Kidney epithelial cell (primary cell): ENCODE measurements around the gene HERC4. TPM values are rescaled to one million over a fixed set of nuclear protein-coding genes. Genes with fewer than 3 reads are reported as not detected.
"Not testable (repeated sequence)": the region's sequence is repeated elsewhere in the genome, so short reads cannot be mapped to it uniquely, and the experiment has no call there.

Experiments used
- DNase-seq: peaks from one replicate; pipeline ENCODE4 v3.0.0-alpha.2; 2010; ENCODE audit warnings: low read depth
- H3K27me3 ChIP-seq: 2 replicates; pipeline ENCODE4 v1.6.0; 2011; ENCODE audit warnings: low read length; ENCODE audit not compliant: control insufficient read depth, insufficient read depth
- H3K36me3 ChIP-seq: 2 replicates; pipeline ENCODE4 v1.5.1; 2011; ENCODE audit warnings: low read length; ENCODE audit not compliant: control insufficient read depth, insufficient read depth
- H3K4me3 ChIP-seq: 2 replicates; pipeline ENCODE4 v1.5.1; 2011; ENCODE audit warnings: low read depth, mild to moderate bottlenecking, control low read depth, low read length
- total RNA-seq: library from RNA; depleted of rRNA; stranded (reverse); fragments of >200 nt; gene quantifications from 2 replicates; pipeline ENCODE4 v1.2.3, GENCODE V29; 2015
- TF ChIP-seq, protein P1 (sequence below): IDR thresholded peaks from 2 replicates; pipeline ENCODE4 v1.5.1; 2011; ENCODE audit warnings: mild to moderate bottlenecking, moderate library complexity, low read length, control low read depth, inconsistent platforms; ENCODE audit not compliant: insufficient read depth, poor library complexity, severe bottlenecking

The HERC4 gene
- total RNA-seq, 1 donor from 2014 or later = 28.5 TPM

DNA sequence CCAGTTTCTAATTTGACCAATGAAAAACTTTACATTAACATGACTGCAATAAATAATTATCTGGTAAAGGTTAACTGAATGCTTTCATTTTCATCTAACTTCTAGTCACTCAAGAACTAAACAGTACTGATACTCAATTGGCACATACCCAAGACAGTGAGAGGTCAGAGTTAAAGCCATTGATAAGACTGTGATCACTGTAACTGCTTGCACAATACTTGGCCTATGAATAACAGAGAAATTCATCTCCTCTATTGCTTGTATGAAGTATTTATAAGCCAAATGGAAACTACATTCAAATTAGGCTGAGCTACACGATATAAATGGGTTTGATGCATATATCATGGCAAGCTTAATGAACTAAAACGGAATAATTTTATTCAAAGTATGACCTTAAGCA, 43.0 kb downstream of the HERC4 start:
- no peaks in the 10 kb centered on the region for H3K27me3 ChIP-seq
- no peaks in the 10 kb centered on the region for H3K36me3 ChIP-seq
- no peak for DNase-seq
- TF ChIP-seq, protein P1, sequence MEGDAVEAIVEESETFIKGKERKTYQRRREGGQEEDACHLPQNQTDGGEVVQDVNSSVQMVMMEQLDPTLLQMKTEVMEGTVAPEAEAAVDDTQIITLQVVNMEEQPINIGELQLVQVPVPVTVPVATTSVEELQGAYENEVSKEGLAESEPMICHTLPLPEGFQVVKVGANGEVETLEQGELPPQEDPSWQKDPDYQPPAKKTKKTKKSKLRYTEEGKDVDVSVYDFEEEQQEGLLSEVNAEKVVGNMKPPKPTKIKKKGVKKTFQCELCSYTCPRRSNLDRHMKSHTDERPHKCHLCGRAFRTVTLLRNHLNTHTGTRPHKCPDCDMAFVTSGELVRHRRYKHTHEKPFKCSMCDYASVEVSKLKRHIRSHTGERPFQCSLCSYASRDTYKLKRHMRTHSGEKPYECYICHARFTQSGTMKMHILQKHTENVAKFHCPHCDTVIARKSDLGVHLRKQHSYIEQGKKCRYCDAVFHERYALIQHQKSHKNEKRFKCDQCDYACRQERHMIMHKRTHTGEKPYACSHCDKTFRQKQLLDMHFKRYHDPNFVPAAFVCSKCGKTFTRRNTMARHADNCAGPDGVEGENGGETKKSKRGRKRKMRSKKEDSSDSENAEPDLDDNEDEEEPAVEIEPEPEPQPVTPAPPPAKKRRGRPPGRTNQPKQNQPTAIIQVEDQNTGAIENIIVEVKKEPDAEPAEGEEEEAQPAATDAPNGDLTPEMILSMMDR = no peak
- H3K4me3 ChIP-seq = no peak overlapping the region

DNA sequence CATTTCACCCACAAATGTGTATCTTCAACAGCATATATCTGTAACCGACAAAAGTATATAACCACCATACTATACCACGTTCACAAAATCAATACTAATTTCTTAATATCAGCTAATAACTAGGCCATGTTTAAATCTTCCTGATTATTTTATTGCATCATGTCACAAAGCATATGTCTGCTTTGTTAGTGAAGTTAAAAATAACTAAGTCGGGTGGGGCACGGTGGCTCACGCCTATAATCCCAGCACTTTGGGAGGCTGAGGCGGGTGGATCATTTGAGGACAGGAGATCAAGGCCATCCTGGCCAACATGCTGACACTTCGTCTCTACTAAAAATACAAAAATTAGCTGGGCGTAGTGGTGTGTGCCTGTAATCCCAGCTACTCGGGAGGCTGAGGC, 47.7 kb downstream of the HERC4 start:
- H3K27me3 ChIP-seq = no peaks in the 10 kb centered on the region
- DNase-seq = no peak
- H3K4me3 ChIP-seq = no peak overlapping the region
- no peaks in the 10 kb centered on the region for H3K36me3 ChIP-seq
- TF ChIP-seq, protein P1 = no peak

DNA sequence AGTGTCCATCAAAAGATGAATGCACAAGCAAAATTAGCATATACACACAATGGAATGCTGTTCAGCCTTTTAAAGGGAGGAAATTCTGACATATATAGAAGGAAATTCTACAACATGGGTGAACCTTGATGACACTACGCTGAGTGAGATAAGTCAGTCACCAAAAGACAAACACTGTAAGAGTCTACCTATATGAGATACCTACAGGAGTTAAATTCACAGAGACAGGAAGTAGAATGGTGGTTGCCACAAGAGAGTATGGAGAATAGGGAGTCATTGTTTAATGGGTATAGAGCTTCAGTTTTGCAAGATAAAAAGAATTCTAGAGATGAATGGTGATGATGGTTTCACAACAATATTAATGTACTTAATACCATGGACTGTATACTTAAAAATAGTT, 51.8 kb downstream of the HERC4 start:
- Histone ChIP-seq H3K36me3 (no peaks in the 10 kb centered on the region), H3K4me3 (no peak overlapping the region), H3K27me3 (no peaks in the 10 kb centered on the region)
- DNase-seq = no peak
- TF ChIP-seq, protein P1 = no peak

DNA sequence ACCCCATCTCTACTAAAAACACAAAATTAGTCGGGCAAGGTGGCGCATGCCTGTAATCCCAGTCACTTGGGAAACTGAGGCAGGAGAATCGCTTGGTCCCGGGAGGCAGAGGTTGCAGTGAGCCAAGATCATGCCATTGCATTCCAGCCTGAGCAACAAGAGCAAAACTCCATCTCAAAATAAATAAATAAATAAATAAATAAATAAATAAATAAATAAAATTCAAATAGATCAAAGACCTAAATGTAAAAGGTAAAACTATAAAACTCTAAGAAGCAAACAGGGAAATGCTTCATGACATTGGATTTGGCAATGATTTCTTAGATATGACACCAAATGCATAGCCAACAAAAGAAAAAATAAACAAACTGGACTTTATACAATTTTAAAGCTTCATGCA, 52.8 kb downstream of the HERC4 start:
- H3K4me3 ChIP-seq, H3K36me3 ChIP-seq, DNase-seq, H3K27me3 ChIP-seq: not testable (repeated sequence)

DNA sequence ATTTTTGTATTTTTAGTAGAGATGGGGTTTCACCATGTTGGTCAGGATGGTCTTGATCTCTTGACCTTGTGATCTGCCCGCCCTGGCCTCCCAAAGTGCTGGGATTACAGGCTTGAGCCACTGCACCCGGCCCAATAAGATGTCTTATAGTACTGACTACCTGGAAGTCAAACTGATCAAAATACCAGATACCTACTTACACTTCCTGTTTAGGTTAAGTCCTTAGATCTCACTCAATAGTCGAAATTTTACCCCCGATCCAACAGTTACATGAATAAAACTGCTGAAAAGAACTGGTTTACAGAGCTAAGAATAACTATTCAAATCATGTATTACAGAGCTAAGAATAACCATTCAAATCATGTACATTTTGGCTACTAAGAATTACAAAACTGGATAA, 58.6 kb downstream of the HERC4 start:
- not testable (repeated sequence) for DNase-seq, H3K4me3 ChIP-seq, H3K36me3 ChIP-seq, H3K27me3 ChIP-seq

DNA sequence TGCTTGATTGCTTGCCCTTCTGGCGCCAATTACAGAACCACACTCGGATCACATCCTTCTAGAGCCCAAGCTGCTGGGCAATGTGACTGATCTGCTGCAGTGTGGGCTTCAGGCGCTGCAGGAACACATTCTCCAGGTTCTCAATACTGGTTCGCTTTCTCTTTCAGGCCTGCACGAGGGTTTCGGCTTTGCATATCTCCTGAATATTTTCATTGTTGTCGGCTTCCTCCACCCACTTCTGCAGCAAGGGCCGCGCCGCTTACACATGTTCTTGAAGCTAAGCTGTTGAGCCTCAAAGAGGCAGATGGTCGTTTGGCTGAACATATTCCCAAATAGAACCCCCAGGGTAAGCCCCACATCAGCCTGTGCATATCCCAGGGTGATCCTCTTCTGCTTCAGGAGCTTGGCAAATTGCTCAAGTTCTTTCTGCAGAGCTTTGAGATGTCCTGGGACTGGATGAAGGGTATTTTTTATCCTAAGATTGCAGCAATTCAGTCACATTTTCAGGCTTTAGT, 64.6 kb downstream of the HERC4 start:
- no peaks in the 10 kb centered on the region for H3K27me3 ChIP-seq
- no peak for DNase-seq
- H3K36me3 ChIP-seq = no peaks in the 10 kb centered on the region
- H3K4me3 ChIP-seq = no peak overlapping the region
- TF ChIP-seq, protein P1 = no peak

DNA sequence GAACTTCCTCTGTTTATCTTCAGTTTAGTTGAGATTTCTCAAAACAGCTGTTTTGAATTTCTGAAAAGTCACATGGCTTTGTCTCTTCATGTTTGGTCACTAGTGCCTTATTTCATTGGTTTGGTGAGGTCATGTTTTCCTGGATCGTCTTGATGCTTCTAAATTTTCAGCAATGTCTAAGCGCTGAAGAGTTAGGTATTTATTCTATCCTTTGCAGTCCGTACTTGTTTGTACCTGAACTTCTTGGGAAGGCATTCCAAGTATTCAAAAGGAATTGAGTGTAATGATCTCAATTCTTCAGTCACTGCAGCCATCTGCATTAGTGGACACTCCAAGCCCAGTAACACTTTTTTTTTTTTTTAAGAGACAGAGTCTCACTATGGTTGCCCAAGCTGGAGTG, 67.7 kb downstream of the HERC4 start:
- Histone ChIP-seq H3K4me3 (no peak overlapping the region), H3K27me3 (no peaks in the 10 kb centered on the region), H3K36me3 (no peaks in the 10 kb centered on the region)
- DNase-seq = no peak
- TF ChIP-seq, protein P1 = no peak
